ENCODE results near the gene MGAT5.
"Not testable (repeated sequence)": the region's sequence is repeated elsewhere in the genome, so short reads cannot be mapped to it uniquely, and the experiment has no call there.

The MGAT5 gene

GRCh38 chr2:134279417-134279816 is 25.5 kb downstream of the MGAT5 start:
- no peak for DNase-seq (ENCODE audit: low spot score)

- DNase-seq (ENCODE audit: low spot score), result no peak
Measured at GRCh38 chr2:134280231-134280630, 26.4 kb downstream of the MGAT5 start.

GRCh38 chr2:134280726-134281125 is 26.9 kb downstream of the MGAT5 start:
- peak; percentile 86 for DNase-seq (ENCODE audit: low spot score)

GRCh38 chr2:134281815-134282419 is 28.0 kb downstream of the MGAT5 start:
- DNase-seq (ENCODE audit: low spot score), result no peak

GRCh38 chr2:134282629-134283400 is 28.9 kb downstream of the MGAT5 start:
- DNase-seq (ENCODE audit: low spot score), result no peak

- DNase-seq (ENCODE audit: low spot score), result no peak
Measured at GRCh38 chr2:134283661-134284060, 29.8 kb downstream of the MGAT5 start.

- no peak for DNase-seq (ENCODE audit: low spot score)
Measured at GRCh38 chr2:134284119-134284670, 30.3 kb downstream of the MGAT5 start.

GRCh38 chr2:134287323-134287722 is 33.5 kb downstream of the MGAT5 start:
- no peak for DNase-seq (ENCODE audit: low spot score)

GRCh38 chr2:134288814-134289213 is 34.9 kb downstream of the MGAT5 start:
- DNase-seq (ENCODE audit: low spot score), result no peak

- DNase-seq (ENCODE audit: low spot score), result no peak
Measured at GRCh38 chr2:134289225-134289624, 35.4 kb downstream of the MGAT5 start.

GRCh38 chr2:134290358-134290757 is 36.5 kb downstream of the MGAT5 start:
- no peak for DNase-seq (ENCODE audit: low spot score)

GRCh38 chr2:134292514-134292913 is 38.6 kb downstream of the MGAT5 start:
- DNase-seq (ENCODE audit: low spot score), result no peak

GRCh38 chr2:134293719-134294537 is 40.1 kb downstream of the MGAT5 start:
- DNase-seq (ENCODE audit: low spot score), result no peak

- not testable (repeated sequence) for DNase-seq (ENCODE audit: low spot score)
Measured at GRCh38 chr2:134294598-134294997, 40.7 kb downstream of the MGAT5 start.

- no peak for DNase-seq (ENCODE audit: low spot score)
Measured at GRCh38 chr2:134295441-134295840, 41.6 kb downstream of the MGAT5 start.

- no peak for DNase-seq (ENCODE audit: low spot score)
Measured at GRCh38 chr2:134296301-134296700, 42.4 kb downstream of the MGAT5 start.

GRCh38 chr2:134299334-134299733 is 45.5 kb downstream of the MGAT5 start:
- DNase-seq (ENCODE audit: low spot score), result no peak

GRCh38 chr2:134300585-134300984 is 46.7 kb downstream of the MGAT5 start:
- no peak for DNase-seq (ENCODE audit: low spot score)

GRCh38 chr2:134301099-134301927 is 47.4 kb downstream of the MGAT5 start:
- peak; percentile 60 for DNase-seq (ENCODE audit: low spot score)

GRCh38 chr2:134301928-134302260 is 48.0 kb downstream of the MGAT5 start:
- DNase-seq (ENCODE audit: low spot score), result peak; percentile 30

GRCh38 chr2:134304394-134305108 is 50.7 kb downstream of the MGAT5 start:
- peak; percentile 92 for DNase-seq (ENCODE audit: low spot score)
